ENCODE results near the gene TMSB4X.
"Not testable (repeated sequence)": the region's sequence is repeated elsewhere in the genome, so short reads cannot be mapped to it uniquely, and the experiment has no call there.

Gene TMSB4X

DNA sequence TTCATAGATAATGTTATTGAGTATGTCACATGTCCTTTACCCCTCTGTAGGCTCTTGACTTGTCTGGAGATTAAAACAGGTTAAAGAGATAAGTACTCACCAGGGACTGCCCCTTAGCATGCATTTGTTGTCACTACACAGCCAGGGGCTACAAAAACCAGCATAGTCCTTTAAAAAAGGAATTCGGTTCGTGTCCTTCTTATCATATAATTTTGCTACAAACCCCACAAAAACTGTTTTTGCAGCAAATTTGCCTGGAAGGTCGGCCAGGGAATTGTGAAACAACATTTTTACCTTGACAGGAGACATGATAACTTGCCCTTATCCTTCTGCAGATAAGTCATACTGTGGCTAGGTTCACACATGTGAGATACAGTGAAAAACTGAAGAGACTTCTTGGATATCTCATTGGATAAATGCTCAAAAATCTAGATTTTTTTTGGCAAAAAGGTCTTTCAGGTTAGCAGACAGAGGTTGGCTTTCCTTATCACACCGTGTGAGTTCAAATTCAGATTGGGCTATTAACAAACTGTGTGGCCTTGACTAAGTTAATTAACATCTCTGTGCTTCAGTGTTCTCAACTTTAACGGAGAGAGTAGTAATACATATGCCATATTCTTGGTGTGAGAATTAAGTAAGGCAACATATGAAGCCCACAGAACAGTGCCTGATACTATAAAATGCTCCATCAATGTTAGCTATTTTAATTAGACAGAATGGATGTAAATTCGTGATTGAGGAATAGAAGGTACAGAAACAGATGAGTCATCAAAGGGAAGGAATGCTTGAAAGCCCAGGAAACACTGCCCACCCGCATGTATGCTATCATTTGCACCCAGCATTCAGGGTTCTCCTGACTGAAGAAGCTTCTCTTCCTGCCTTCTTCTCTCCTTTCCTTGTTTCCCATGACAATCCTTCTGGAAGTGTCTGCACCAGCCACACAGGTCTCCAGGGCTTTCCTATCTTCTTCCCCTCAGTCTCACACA is 39.5 kb downstream of the TMSB4X start:
- Histone ChIP-seq H3K9ac (ENCODE audit: insufficient read length) (no peak overlapping the region), H3K4me3 (no peak overlapping the region), H3K36me3 (ENCODE audit: insufficient read depth, low read length) (no peaks in the 10 kb centered on the region), H3K27ac (no peak overlapping the region), H3K9me3 (ENCODE audit: low read depth, low read length) (no peaks in the 10 kb centered on the region)
- no peak for DNase-seq (ENCODE audit: low read depth, low spot score)
- TF ChIP-seq EZH2 (IDR thresholded peaks at IDR 0.05), result no peak
- TF ChIP-seq FOXP2 (optimal IDR thresholded peaks at IDR 0.05; ENCODE audit: control extremely low read depth, extremely low read length, insufficient read depth), result no peak
- TF ChIP-seq POLR2AphosphoS5 (IDR thresholded peaks at IDR 0.05; ENCODE audit: borderline replicate concordance, low read depth, low read length), result no peak

DNA sequence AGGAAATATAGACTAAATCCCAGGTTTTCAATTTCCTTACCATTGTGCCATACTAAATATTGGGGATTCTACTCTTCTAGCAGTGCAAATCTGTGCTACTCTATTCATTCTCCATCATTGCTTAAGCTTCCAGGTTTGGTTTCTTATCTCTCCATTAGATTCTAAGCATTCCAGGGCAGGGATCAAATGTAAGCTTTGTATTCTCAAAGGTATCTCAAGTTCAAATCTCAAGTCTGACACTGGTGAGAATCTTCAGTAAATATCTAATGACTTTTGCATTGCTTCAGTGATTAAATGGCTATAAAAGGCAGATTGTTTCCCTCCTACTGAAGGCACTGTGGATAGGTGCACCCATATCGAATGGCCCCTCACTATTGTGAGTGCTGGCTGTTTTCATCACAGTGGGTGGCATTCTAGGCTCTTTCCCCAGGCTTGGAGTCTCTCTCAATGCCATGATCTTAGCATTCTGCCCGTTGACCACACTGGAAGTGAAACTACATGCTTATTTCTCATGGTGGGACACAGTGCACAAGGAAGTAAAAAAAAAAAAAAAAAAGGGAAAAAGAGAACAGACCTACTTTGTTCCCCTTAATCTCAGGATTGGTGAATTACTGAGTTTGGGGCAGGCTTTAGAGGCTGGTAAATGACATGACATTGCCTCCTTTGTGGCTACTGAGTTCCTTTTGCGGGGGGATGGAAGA is 40.8 kb downstream of the TMSB4X start:
- H3K36me3 ChIP-seq (ENCODE audit: insufficient read depth, low read length), result no peaks in the 10 kb centered on the region
- H3K9ac ChIP-seq (ENCODE audit: insufficient read length), result no peak overlapping the region
- H3K9me3 ChIP-seq (ENCODE audit: low read depth, low read length), result no peaks in the 10 kb centered on the region
- no peak for DNase-seq (ENCODE audit: low read depth, low spot score)
- H3K4me3 ChIP-seq, result no peak overlapping the region
- TF ChIP-seq POLR2AphosphoS5 (IDR thresholded peaks at IDR 0.05; ENCODE audit: borderline replicate concordance, low read depth, low read length), result no peak
- no peak overlapping the region for H3K27ac ChIP-seq

DNA sequence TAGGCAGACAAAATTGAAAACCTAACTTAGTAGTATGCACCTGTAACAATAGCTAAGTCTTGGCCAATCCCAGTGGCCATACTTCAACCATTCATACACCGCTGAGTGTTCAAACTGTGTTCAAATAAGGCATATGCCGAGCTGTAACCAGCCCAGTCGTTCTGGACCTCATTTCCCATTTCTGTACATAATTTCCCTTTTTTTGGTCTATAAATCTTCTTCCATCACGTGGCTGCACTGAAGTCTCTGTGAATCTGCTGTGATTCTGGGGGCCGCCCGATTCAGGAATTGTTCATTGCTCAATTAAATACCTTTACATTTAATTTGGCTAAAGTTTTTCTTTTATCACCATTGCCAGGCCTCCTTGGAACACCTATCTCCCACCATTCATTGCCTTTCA is 41.8 kb downstream of the TMSB4X start:
- H3K4me3 ChIP-seq; H3K27ac ChIP-seq; DNase-seq (ENCODE audit: low read depth, low spot score): not testable (repeated sequence)

DNA sequence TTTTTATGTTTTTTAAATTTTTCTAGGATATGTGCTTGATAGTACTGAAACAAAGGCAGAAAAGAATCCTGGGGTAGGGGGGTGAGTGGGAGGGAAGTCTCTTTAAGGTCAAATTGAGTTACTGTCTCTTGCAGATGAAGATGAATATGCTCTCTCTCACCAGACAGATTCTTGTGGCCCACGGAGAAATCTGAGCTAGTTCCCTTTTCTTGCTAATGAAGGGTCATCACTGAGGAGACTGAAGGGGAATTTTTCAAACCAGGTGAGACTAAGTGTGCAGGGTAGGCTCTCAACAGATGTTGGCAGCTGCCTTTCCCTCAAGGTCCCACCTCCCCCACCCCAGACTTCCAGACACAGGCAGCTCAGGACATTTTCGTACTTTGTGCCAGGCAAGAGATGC is 48.0 kb downstream of the TMSB4X start:
- Histone ChIP-seq H3K9me3 (ENCODE audit: low read depth, low read length) (no peaks in the 10 kb centered on the region), H3K4me3 (no peak overlapping the region), H3K9ac (ENCODE audit: insufficient read length) (no peak overlapping the region), H3K27ac (no peak overlapping the region), H3K36me3 (ENCODE audit: insufficient read depth, low read length) (no peaks in the 10 kb centered on the region)
- no peak for DNase-seq (ENCODE audit: low read depth, low spot score)
- no peak for TF ChIP-seq FOXP2 (optimal IDR thresholded peaks at IDR 0.05; ENCODE audit: control extremely low read depth, extremely low read length, insufficient read depth)
- no peak for TF ChIP-seq POLR2AphosphoS5 (IDR thresholded peaks at IDR 0.05; ENCODE audit: borderline replicate concordance, low read depth, low read length)
- TF ChIP-seq EZH2 (IDR thresholded peaks at IDR 0.05), result no peak

More for the DNA sequence above, 41.8 kb downstream of the TMSB4X start:
- H3K9ac ChIP-seq (ENCODE audit: insufficient read length); H3K9me3 ChIP-seq (ENCODE audit: low read depth, low read length); H3K36me3 ChIP-seq (ENCODE audit: insufficient read depth, low read length): not testable (repeated sequence)

DNA sequence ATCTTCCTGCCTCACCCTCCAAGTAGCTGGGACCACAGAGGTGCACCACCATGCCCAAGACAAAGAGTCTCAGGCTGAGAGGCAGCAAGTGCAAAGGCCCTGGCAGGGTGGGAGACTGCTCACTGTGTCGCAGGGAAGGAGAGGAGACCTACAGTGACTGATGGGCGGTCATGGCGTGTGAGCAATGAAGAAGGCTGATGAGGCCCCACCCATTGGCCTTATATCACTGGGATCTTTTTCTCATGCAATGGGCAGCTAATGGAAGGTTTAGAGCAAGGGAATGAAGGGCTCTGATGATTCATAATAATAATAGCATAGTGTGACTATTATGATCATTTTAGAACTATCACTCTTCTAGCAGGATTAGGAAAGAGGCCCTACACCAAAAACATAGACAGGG is 48.7 kb downstream of the TMSB4X start:
- no peaks in the 10 kb centered on the region for H3K9me3 ChIP-seq (ENCODE audit: low read depth, low read length)
- H3K9ac ChIP-seq (ENCODE audit: insufficient read length), result no peak overlapping the region
- no peak for DNase-seq (ENCODE audit: low read depth, low spot score)
- H3K27ac ChIP-seq, result no peak overlapping the region
- H3K36me3 ChIP-seq (ENCODE audit: insufficient read depth, low read length), result no peaks in the 10 kb centered on the region
- TF ChIP-seq FOXP2 (optimal IDR thresholded peaks at IDR 0.05; ENCODE audit: control extremely low read depth, extremely low read length, insufficient read depth) (no peak), EZH2 (IDR thresholded peaks at IDR 0.05) (no peak), POLR2AphosphoS5 (IDR thresholded peaks at IDR 0.05; ENCODE audit: borderline replicate concordance, low read depth, low read length) (no peak)
- no peak overlapping the region for H3K4me3 ChIP-seq

DNA sequence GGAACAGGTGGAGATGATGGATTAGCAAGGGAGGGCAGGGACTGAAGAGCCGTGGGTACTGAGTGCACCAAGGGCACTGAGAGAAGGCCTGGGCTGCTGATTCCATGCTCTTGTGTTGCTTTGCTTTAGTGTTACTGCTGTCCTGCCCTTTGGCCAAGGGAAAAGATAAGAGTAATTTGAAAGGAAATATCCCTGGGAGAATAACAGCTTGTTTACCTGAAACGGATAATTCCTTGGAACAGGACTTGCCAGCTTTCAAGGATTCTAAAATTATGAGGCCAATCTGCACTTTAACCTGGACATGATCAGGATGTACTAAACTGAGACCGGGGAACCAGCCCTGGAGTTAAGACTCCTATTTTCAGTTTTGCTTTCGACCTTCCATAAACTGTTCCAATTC is 49.1 kb downstream of the TMSB4X start:
- DNase-seq (ENCODE audit: low read depth, low spot score), result no peak
- no peak for TF ChIP-seq EZH2 (IDR thresholded peaks at IDR 0.05)
- no peak for TF ChIP-seq POLR2AphosphoS5 (IDR thresholded peaks at IDR 0.05; ENCODE audit: borderline replicate concordance, low read depth, low read length)
- no peak for TF ChIP-seq FOXP2 (optimal IDR thresholded peaks at IDR 0.05; ENCODE audit: control extremely low read depth, extremely low read length, insufficient read depth)
- Histone ChIP-seq H3K9ac (ENCODE audit: insufficient read length) (no peak overlapping the region), H3K27ac (no peak overlapping the region), H3K4me3 (no peak overlapping the region), H3K9me3 (ENCODE audit: low read depth, low read length) (no peaks in the 10 kb centered on the region), H3K36me3 (ENCODE audit: insufficient read depth, low read length) (no peaks in the 10 kb centered on the region)

DNA sequence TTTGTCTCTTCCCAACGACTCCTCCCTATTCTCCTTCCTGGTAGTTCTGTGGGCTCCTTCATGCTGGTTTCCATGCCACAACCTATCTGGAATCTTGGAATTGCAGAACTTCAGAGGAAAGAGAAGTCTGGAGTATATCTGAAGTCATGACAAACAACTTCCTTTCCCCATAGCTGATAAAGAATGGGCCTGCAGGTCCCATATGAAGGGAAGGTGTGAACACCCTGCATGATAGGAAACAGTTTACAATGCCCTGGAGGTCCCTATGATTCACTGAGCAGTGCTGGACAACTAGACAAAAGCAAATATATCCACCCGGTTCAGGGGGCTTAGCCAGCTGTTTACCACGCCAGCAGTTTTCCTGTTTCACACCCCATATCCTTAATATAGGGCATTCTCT is 50.1 kb downstream of the TMSB4X start:
- Histone ChIP-seq H3K9me3 (ENCODE audit: low read depth, low read length) (no peaks in the 10 kb centered on the region), H3K4me3 (no peak overlapping the region), H3K36me3 (ENCODE audit: insufficient read depth, low read length) (no peaks in the 10 kb centered on the region), H3K9ac (ENCODE audit: insufficient read length) (no peak overlapping the region), H3K27ac (no peak overlapping the region)
- no peak for DNase-seq (ENCODE audit: low read depth, low spot score)
- TF ChIP-seq FOXP2 (optimal IDR thresholded peaks at IDR 0.05; ENCODE audit: control extremely low read depth, extremely low read length, insufficient read depth) (no peak), POLR2AphosphoS5 (IDR thresholded peaks at IDR 0.05; ENCODE audit: borderline replicate concordance, low read depth, low read length) (no peak), EZH2 (IDR thresholded peaks at IDR 0.05) (no peak)
